ENCODE data around the gene DRAM2.

DNA sequence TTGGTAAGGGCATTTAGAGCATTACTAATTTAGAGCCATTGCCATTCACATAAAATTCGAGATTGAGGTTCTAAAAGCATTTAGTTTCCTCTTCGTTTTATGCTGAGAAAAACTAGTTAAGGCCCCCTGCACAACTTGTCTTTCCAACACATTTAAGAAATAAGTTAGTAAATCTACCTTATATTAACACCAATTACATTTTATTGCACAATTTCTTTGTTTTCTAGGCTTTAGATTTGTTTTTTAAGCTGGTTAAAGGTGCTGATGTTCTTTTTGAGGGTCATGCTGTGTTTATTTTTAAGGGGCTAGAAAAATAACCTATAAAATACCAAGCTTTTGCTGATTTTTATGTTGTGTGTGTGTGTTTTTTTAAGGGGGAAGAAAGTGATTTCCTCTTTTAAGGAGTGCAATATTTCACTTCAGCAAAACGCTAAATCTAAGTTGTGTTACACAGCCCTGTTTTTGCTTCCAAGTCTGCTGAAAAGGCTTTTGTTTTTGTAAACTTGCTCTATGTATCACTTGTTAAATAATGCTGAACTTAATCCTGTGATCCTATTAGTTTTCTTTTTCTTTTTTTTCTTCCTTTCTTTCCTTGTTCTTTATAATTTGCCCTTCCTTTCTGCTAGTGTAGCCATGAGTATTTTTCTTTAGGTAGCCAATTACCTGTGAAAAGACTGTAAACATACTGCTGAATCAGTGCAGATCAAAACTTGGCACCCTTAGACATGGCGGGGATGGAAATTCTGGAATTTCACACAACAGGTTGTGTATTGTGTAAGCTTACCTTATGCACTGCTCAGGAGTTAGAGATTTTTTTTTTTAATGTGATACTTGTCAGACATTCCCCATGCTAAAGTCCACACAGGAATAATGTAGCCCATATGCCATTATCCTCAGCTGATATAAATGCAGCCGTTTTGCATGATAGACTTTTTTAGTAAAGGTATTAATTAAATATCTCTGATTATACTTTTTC is 1.6 kb upstream of the DRAM2 start:
- TF ChIP-seq CTCF (IDR thresholded peaks at IDR 0.05; ENCODE audit: insufficient read depth, low read depth, low read length) (no peak), EZH2 (IDR thresholded peaks at IDR 0.05; ENCODE audit: insufficient read depth, low read length) (no peak)
